CD4-positive, alpha-beta T cell (primary cell): ENCODE results near the gene R3HDM4. TPM values are rescaled to one million over a fixed set of nuclear protein-coding genes. Genes with fewer than 3 reads are reported as not detected.

ENCODE experiments used
- ATAC-seq: fragments of 200-7000 bp; cut with Tn5 transposase; one replicate; pipeline ENCODE4 v1.10.0; 2022; ENCODE audit warnings: mild to moderate bottlenecking; ENCODE audit not compliant: poor library complexity
- CTCF ChIA-PET: fragments of 350-600 bp; sonication (Branson Sonifier 250); formaldehyde crosslinking; loops from one replicate; lab custom pipeline; 2021; ENCODE audit warnings: antibody characterized with exemption, inconsistent platforms; lab: Charles Lee
- POLR2A ChIA-PET: fragments of 350-600 bp; sonication (Branson Sonifier 250); formaldehyde crosslinking; loops from one replicate; lab custom pipeline; 2021; ENCODE audit warnings: antibody characterized with exemption, inconsistent platforms; lab: Charles Lee
- DNase-seq, 14 experiments: peaks; one replicate each; pipeline ENCODE4 v3.0.0-alpha.2; 2013 to 2020; ENCODE audit warnings: mixed read lengths in 2 of 14
- H3K27ac ChIP-seq, 2 donors: one replicate each; pipeline versions ENCODE4 v1.5.1 to v1.7.0; 2013; ENCODE audit warnings: low read length in 2 of 2, low read depth in 1 of 2, mild to moderate bottlenecking in 1 of 2
- H3K27me3 ChIP-seq, 2 experiments: 1 replicate in 1 of 2; 2 replicates in 1 of 2; pipeline versions ENCODE4 v1.6.1 to v1.7.0; 2013; ENCODE audit warnings: low read length in 2 of 2, control low read depth in 1 of 2, mild to moderate bottlenecking in 1 of 2, moderate library complexity in 1 of 2; ENCODE audit not compliant: insufficient read depth in 2 of 2, control insufficient read depth in 1 of 2
- H3K36me3 ChIP-seq: one replicate; pipeline ENCODE4 v1.6.1; 2013; ENCODE audit warnings: low read length, control low read depth; ENCODE audit not compliant: insufficient read depth
- H3K4me1 ChIP-seq: one replicate; pipeline ENCODE4 v1.6.1; 2013; ENCODE audit warnings: low read length, control low read depth; ENCODE audit not compliant: insufficient read depth
- H3K4me3 ChIP-seq: one replicate; pipeline ENCODE4 v1.5.1; 2013; ENCODE audit warnings: mild to moderate bottlenecking, low read length, moderate library complexity
- H3K9me3 ChIP-seq, 2 experiments: 1 replicate in 1 of 2; 2 replicates in 1 of 2; pipeline versions ENCODE4 v1.6.1 to v1.7.0; 2013; ENCODE audit warnings: low read length in 2 of 2, mild to moderate bottlenecking in 2 of 2, control low read depth in 1 of 2, moderate library complexity in 1 of 2; ENCODE audit not compliant: control insufficient read depth in 1 of 2, insufficient read depth in 1 of 2
- H3K27ac Mint-ChIP-seq: one replicate; pipeline ENCODE4 v1.8.0; 2020; ENCODE audit warnings: mixed read lengths
- H3K27me3 Mint-ChIP-seq: one replicate; pipeline ENCODE4 v1.8.0; 2021; ENCODE audit warnings: mixed read lengths
- H3K36me3 Mint-ChIP-seq: one replicate; pipeline ENCODE4 v1.8.0; 2021; ENCODE audit warnings: low read depth, mixed read lengths
- H3K4me1 Mint-ChIP-seq: one replicate; pipeline ENCODE4 v1.8.0; 2021; ENCODE audit warnings: low read depth, mixed read lengths
- H3K4me3 Mint-ChIP-seq: one replicate; pipeline ENCODE4 v1.8.0; 2020; ENCODE audit warnings: mild to moderate bottlenecking, mixed read lengths
- H3K9me3 Mint-ChIP-seq: one replicate; pipeline ENCODE4 v1.8.0; 2020; ENCODE audit warnings: mixed read lengths
- CTCF ChIP-seq: fragments of 200-600 bp; IDR thresholded peaks from one replicate; pipeline ENCODE4 v1.8.0; 2022; ENCODE audit warnings: antibody characterized with exemption, mild to moderate bottlenecking
- intact Hi-C, 2 experiments: fragments of 100-400 bp; cut with DNase I in 1 of 2; cut with micrococcal nuclease in 1 of 2; formaldehyde crosslinking; loops; one replicate each; pipeline versions ENCODE4 v1.15.1 to v1.9.0; 2023 to 2025; cut with DNase I, micrococcal nuclease
- total RNA-seq, 174 experiments: library from RNA in 2 of 174; stranded (reverse) in 2 of 174; gene quantifications; one replicate each; pipeline ENCODE4 v1.2.3 and lab custom pipeline; 2021 to 2026

R3HDM4 gene
- total RNA-seq, 2 experiments from 2014 or later = 309 to 313 TPM

- H3K9me3 ChIP-seq = peaks cover 0 to 5% of the 10 kb centered on the region in 2 experiments
- no peak for TF ChIP-seq CTCF
- Mint-ChIP-seq H3K9me3 (no peaks in the 10 kb centered on the region), H3K27me3 (no peaks in the 10 kb centered on the region), H3K36me3 (peaks cover 36% of the 10 kb centered on the region), H3K27ac (peak overlapping the region; percentile 94), H3K4me1 (peaks cover 32% of the 10 kb centered on the region), H3K4me3 (peak overlapping the region; percentile 91)
- CTCF ChIA-PET = no interaction called here
- H3K27me3 ChIP-seq = peaks cover 4 to 9% of the 10 kb centered on the region in 2 experiments
- DNase-seq (peak in 10 of 14 experiments; percentile 38 to 68 (median 53)), ATAC-seq (no peak)
- peaks cover 2% of the 10 kb centered on the region for H3K36me3 ChIP-seq
- H3K4me3 ChIP-seq = peak overlapping the region; percentile 82
- peaks cover 70% of the 10 kb centered on the region for H3K4me1 ChIP-seq
- intact Hi-C loops = loop anchor here in 1 of 2 experiments (1.0 kb wide), 1 partner anchor 19 kb away; the partner anchor contains the start of genes MED16 and RNU6-9
- peak overlapping the region; percentile 92 to 98 for H3K27ac ChIP-seq
- POLR2A ChIA-PET = interaction anchor here (4.3 kb wide), 1 partner anchor 19 kb away, joined by 20 read pairs; the partner anchor contains the start of genes MED16 and RNU6-9
These were observed 589 bp downstream of the R3HDM4 start for GRCh38 chr19:912181-913079.

GRCh38 chr19:911197-912033, 1.6 kb downstream of the R3HDM4 start:
- peaks cover 0 to 5% of the 10 kb centered on the region in 2 experiments for H3K9me3 ChIP-seq
- peak overlapping the region in 1 of 2 donors; percentile 72 for H3K27ac ChIP-seq
- Mint-ChIP-seq H3K9me3 (no peaks in the 10 kb centered on the region), H3K4me3 (peak overlapping the region; percentile 94), H3K27me3 (no peaks in the 10 kb centered on the region), H3K4me1 (peaks cover 42% of the 10 kb centered on the region), H3K27ac (peak overlapping the region; percentile 100), H3K36me3 (peaks cover 36% of the 10 kb centered on the region)
- ATAC-seq (no peak), DNase-seq (no peak)
- intact Hi-C loops = no loop called here
- H3K4me1 ChIP-seq = peaks cover 72% of the 10 kb centered on the region
- ChIA-PET CTCF (no interaction called here), POLR2A (interaction anchor here (1.1 to 11.1 kb wide), 2 partner anchors 16 to 39 kb away, joined by 3 to 183 read pairs; partner anchors contain the start of genes MED16 and RNU6-9)
- no peak for TF ChIP-seq CTCF
- H3K36me3 ChIP-seq = peaks cover 2% of the 10 kb centered on the region
- no peaks in the 10 kb centered on the region for H3K27me3 ChIP-seq
- peak overlapping the region; percentile 12 for H3K4me3 ChIP-seq
